ENCODE results near the gene CRACR2A.

CRACR2A gene

DNA sequence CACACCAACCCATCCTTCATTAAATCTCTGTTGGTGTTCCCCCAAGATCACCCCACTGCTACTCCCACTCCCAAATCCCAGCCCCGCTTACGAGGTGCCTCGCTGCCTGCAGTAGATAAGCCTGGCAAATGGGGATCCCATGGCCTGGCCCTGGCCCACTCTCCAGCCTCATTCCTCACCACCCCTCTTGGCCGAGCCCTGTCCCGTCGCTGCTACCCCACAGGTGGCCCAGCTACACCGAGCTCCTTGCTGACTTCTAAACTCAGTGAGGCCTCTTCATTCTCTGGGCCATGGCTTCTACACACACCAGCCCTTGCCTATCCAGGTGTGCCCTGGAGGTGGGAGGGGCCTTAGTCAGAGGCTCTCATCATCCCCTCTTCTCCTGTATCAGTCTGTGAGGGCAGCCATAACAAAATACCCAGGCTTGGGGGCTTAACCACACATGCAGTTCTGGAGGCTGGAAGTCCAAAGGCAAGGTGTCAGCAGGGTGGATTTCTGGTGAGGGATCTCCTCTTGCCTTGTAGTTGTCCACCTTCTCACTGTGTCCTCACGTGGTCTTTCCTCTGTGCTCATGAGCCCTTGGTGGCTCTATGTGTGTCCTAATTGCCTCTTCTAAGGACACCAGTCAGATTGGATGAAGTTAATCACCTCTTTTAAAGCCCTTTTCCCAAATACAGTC, 169.1 kb downstream of the CRACR2A start:
- H3K4me3 ChIP-seq (ENCODE audit: low read depth, low read length): no peak overlapping the region
- no peak for DNase-seq (ENCODE audit: low read depth)

DNA sequence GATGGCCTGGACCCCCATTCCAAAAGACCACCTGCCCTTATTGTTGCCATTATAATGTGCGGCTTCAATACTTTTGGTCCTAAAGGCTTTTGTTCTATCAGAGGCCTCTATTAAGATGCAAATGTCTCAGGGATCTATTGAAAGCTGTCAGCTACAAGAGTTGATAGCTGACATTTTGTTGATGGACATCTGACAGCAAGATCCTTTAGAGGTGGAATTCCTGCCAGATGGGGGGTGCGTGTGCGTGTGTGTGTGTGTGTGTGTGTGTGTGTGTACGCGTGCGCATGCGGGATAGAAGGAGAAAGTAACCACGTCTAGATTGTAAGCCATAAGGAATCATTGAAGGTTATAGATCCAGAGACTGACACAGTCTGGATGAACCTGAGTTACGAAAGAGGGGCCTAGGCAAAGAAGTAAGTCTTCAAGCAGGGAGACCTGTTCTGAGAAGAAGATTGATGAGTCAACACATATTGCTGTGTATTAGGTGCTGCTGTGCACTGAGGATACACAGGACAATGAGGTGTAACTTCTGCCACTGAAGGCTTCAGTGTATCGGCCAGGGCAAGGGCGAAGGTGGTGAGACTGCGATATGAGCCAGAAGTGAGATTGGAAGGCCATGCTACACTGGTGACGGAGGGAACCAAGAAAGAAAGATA, 172.7 kb downstream of the CRACR2A start:
- DNase-seq (ENCODE audit: low read depth): no peak
- no peak overlapping the region for H3K4me3 ChIP-seq (ENCODE audit: low read depth, low read length)

DNA sequence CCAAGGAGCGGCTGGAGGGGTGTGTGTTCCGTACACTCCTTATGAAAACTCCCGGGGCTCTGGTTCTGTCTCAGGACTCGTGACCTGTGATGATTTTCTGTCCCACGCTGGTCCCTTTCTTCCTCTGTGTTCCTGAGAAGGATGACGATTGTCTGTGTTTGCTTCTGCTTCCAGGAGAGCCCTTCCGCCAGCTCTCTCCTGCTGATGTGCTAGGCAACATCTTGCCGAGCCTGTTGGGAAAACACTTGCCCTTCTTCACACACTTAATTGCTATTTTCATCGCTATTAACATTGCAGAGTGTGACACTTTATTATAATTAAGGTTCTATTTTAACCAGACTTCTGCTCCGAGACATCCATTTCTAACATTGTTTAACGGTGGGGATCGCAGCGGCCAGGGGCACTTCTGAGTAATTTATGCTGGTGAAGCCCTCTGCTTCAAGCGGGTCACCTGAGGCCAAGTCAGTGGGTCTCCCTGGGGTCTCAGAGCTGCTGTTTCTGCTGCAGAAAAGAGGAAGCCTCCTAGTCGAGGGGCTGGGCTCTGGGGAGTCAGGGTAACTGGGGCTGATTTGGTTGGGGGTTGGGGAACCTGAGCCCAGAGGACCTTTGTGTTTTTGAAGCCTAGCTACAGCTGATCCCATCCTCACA, 173.3 kb downstream of the CRACR2A start:
- H3K4me3 ChIP-seq (ENCODE audit: low read depth, low read length): no peak overlapping the region
- no peak for DNase-seq (ENCODE audit: low read depth)

DNA sequence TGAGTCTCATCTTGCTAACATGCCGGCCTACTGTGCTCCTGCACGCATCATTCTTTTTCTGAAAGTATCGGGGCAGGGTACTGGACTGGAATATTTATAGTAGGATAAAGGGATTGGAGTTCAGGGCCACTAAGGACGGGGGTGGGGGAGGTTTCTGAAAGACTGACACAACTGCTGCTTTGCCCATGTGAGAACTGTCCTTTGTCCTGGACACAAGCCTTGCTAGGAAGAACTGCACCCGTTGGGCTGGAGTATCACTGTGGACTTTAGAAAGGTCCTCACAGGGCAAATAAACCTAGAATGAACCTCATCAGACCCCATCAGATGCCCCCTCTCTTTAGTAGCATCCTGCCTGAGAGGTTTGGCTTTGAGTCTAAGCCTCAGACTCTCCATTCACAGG, 174.4 kb downstream of the CRACR2A start:
- no peak overlapping the region for H3K4me3 ChIP-seq (ENCODE audit: low read depth, low read length)
- DNase-seq (ENCODE audit: low read depth): no peak

DNA sequence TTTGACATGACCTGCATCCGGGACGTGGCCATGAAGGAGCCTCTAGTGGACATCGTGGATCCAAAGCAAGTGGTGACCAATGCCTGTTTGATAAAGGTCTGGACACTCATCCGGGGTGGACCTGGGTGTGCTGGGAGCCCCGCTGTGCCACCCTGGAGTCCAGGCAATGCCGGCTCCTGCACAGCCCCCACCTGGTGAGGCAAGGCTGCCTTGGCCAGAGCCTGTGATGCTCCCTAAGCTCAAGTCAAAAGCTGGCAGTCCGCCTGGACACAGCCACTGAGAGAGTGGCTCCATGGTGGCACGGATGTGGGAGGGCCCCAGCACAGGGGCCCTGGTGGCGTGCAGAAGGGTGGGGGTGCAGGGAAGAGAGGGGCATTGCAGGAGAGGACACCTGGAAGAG, 176.0 kb downstream of the CRACR2A start:
- H3K4me3 ChIP-seq (ENCODE audit: low read depth, low read length): no peak overlapping the region
- no peak for DNase-seq (ENCODE audit: low read depth)

DNA sequence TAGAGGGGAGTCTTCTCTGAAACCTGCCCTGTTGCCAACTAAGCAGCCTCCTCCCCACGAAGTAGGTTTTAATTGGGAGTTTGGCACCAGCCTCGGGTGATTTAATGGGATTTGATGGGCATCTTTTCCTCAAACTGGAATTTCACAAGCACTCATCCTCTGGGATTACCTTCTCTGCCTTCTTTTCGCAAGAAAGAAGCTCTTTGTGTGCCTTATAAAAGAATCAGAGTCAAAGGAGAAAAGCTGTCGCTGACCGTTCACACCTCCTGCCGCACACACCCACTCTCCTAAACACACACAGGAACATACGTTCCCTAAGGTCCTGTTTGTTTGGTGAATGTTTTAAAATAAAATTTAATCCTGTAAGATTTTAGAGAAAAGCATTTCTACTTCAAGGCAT, 177.9 kb downstream of the CRACR2A start:
- no peak overlapping the region for H3K4me3 ChIP-seq (ENCODE audit: low read depth, low read length)
- DNase-seq (ENCODE audit: low read depth): no peak

DNA sequence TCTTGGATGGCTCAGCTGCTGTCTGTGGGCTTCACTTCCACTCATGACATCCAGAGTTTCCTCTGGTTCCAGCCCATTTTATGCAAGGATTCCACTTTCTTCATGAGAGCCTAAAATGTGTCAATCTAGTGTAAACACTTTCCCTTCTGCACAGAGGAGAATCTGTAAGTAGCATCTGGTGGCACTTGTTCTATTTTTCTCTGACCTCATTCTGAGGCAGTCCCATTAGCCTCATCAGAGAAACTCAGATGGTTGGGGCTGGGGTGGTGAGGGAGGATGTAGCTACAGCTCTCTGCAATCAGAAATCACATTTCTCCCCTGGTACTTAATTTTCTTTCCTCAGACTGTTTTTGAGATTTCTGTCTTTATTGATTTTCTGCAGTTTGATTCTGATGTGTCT, 180.3 kb downstream of the CRACR2A start:
- DNase-seq (ENCODE audit: low read depth): no peak
- no peak overlapping the region for H3K4me3 ChIP-seq (ENCODE audit: low read depth, low read length)

DNA sequence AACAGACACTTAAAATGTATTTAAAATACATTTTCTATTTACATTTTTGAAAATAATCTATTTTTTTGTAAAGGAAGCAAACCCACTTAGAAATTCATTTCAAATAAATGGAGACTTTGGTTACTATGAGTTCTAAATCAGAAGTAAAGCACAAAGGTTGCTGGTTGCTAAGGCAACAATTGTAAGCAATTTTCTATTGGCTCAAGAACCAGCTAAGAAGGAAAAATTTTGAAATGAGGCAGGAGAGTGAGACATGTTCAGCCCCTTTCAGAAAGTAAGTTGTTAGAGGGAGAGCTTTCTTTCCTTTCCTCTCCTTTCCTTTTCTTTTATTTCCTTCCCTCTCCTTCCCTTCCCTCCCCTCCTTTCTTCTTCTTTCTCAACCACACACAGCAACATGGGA, 181.2 kb downstream of the CRACR2A start:
- no peak for DNase-seq (ENCODE audit: low read depth)
- no peak overlapping the region for H3K4me3 ChIP-seq (ENCODE audit: low read depth, low read length)

DNA sequence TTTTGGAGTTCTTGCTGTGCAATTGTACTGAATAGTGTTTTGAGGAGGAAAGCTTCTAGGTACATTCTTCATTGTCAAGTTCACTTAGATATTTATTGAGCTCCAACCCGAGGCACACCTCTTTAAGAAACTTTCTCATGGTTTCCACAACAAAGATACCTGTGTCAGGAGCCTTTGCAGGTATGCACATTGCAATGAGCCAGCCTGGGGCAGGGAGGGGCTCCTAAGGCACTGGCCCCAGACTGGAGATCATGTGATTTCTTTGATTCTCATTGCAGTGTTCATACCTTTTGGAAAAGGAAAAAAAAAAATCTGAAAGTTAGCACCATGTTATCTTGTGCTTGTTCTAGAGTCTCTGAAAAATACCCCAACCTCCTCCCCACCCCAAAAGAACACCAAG, 181.6 kb downstream of the CRACR2A start:
- H3K4me3 ChIP-seq (ENCODE audit: low read depth, low read length): no peak overlapping the region
- DNase-seq (ENCODE audit: low read depth): no peak

DNA sequence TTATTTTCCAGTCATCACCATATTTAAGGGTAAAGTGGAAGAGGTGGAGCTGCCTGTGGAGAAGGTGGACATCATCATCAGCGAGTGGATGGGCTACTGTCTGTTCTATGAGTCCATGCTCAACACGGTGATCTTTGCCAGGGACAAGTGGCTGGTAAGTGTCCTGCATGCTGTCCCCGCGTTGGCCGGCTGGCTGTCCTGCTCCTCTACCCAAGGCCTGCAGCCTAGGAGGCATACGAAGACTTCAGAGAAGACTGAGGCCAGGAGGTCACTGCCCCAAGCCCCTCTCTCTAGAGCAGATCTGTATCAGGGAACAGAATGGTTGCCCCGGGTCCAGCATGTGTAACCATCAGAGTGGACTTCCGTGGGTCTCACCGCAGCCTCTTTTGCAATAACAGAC, 184.2 kb downstream of the CRACR2A start:
- no peak overlapping the region for H3K4me3 ChIP-seq (ENCODE audit: low read depth, low read length)
- DNase-seq (ENCODE audit: low read depth): no peak

DNA sequence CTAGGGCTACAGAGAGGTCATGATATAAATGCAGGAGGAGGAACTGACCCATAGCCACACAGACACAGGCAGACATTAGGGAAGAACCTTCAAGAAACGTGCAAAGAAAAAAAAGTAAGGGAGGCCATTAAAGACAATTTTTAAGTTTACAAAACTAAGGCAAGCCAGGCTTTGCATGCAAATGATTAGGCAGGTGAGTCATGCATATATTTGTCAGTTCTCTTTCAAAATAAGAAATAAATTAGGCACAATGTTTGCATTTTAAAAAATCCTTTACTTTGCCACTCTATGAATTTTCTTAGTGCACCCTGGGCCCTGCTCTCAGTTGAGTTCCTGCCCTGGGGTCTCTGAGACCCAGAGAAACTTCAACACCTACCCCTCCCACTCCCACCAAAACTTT, 186.9 kb downstream of the CRACR2A start:
- no peak overlapping the region for H3K4me3 ChIP-seq (ENCODE audit: low read depth, low read length)
- no peak for DNase-seq (ENCODE audit: low read depth)

Measured in skeletal muscle cell (primary cell).